Measurements from ENCODE around the gene OR2T11.
"Not testable (repeated sequence)": the region's sequence is repeated elsewhere in the genome, so short reads cannot be mapped to it uniquely, and the experiment has no call there.

GRCh38 chr1:248636612-248637011, 1.7 kb upstream of the OR2T11 start:
- TF ChIP-seq EZH2phosphoT487, CTCF, EZH2 (IDR thresholded peaks at IDR 0.05): not testable (repeated sequence)

Data from neural progenitor cell (in vitro differentiated cells).